ENCODE data around the gene CDKL4. TPM values are rescaled to one million over a fixed set of nuclear protein-coding genes. Genes with fewer than 3 reads are reported as not detected.

Gene CDKL4
- polyA plus RNA-seq, 1 experiment = not detected

DNA sequence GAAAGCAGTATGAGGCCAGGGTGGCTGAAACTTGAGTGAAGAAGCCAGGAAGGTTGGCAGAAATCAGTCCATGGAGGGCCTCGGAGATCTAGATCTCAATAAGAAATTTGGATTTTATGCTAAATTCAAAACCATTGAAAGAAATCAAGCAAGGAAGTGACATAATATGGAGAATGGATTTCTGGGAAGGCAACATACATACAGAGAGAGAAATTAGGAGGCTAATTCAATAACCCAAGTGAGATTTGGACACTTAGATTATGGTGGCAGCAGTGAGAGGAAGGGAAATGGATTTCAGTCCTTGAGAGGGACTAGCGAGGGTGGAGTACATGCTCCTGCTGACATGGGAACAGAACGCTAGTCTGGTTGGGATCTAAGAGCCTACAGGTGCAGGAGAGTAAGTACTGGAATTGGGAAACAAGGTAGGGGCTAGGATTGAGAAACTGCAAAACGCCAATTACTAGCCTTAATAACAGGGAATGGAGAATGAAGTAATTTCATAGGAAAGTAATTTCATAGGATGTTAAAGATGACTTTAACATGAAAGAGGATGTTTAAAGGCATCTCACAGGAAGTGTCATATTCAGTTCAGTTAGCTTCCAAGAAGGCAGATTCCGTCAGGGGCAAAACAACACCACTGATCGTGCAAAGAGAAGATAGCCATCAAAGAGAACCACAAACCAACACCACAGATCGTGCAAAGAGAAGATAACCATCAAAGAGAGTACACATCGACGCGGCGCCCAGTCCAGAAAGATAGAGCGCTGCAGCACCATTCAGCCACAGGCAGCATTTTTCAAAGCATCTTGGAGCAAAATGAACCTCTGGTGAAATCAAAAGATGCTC, 27.2 kb downstream of the CDKL4 start:
- DNase-seq (ENCODE audit: low read depth, low spot score) = no peak
- Histone ChIP-seq H3K4me3 (ENCODE audit: low read depth, low read length) (no peak overlapping the region), H3K27me3 (ENCODE audit: control insufficient read depth, insufficient read depth, low read length) (no peaks in the 10 kb centered on the region), H3K27ac (ENCODE audit: low read depth, low read length) (no peak overlapping the region), H3K9me3 (ENCODE audit: control insufficient read depth, insufficient read depth, low read length) (no peaks in the 10 kb centered on the region)
- TF ChIP-seq CTCF (IDR thresholded peaks at IDR 0.05; ENCODE audit: low read depth, low read length) = no peak
- CTCF ChIA-PET = interaction anchor here (0.6 kb wide), 1 partner anchor 11 kb away, joined by 3 read pairs; no protein-coding TSS in a partner anchor
- POLR2A ChIA-PET = no interaction called here

DNA sequence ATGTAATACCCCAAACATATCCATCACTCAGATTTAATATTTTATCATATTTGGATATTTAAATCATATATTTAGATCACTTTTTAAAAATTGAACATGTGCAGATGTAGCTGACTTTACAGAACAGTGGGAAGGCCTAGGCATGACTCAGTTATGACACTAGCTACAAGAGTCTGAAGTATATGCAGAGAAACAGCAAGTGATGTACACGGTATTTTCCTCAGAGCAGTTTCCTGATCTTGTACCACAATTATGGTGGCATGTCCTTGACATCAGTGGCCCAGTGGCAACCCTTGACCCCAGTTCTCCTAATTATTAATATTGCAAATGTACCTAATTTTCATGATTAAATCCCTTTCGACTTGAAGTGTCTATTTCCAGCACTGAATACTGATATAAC, 28.2 kb downstream of the CDKL4 start:
- H3K9me3 ChIP-seq (ENCODE audit: control insufficient read depth, insufficient read depth, low read length) = no peaks in the 10 kb centered on the region
- H3K27me3 ChIP-seq (ENCODE audit: control insufficient read depth, insufficient read depth, low read length) = no peaks in the 10 kb centered on the region
- no peak for DNase-seq (ENCODE audit: low read depth, low spot score)
- ChIA-PET CTCF (no interaction called here), POLR2A (no interaction called here)
- H3K4me3 ChIP-seq (ENCODE audit: low read depth, low read length) = no peak overlapping the region
- no peak overlapping the region for H3K27ac ChIP-seq (ENCODE audit: low read depth, low read length)
- TF ChIP-seq CTCF (IDR thresholded peaks at IDR 0.05; ENCODE audit: low read depth, low read length) = no peak

DNA sequence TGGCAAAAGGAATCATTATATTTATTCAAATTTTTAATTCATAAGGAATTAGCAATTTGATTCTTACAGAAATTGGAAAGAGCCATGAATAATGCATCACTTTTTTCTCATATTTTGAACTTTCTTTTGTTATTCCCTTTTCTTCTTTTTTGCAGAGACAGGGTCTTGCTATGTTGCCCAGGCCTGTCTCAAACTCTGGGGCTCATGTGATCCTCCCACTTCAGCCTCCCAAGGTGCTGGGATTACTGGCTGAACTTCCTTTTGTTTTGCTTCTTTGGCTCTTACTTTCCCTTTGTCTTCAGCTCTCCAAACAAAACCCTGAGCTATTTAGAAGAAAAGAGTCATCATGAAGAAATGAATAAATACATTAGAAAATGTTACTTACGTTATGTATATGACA, 30.8 kb downstream of the CDKL4 start:
- H3K4me3 ChIP-seq (ENCODE audit: low read depth, low read length) = no peak overlapping the region
- no peaks in the 10 kb centered on the region for H3K9me3 ChIP-seq (ENCODE audit: control insufficient read depth, insufficient read depth, low read length)
- ChIA-PET POLR2A (no interaction called here), CTCF (interaction anchor here (0.7 kb wide), 1 partner anchor 15 kb away, joined by 4 read pairs; no protein-coding TSS in a partner anchor)
- H3K27me3 ChIP-seq (ENCODE audit: control insufficient read depth, insufficient read depth, low read length) = no peaks in the 10 kb centered on the region
- no peak overlapping the region for H3K27ac ChIP-seq (ENCODE audit: low read depth, low read length)
- no peak for DNase-seq (ENCODE audit: low read depth, low spot score)
- no peak for TF ChIP-seq CTCF (IDR thresholded peaks at IDR 0.05; ENCODE audit: low read depth, low read length)

DNA sequence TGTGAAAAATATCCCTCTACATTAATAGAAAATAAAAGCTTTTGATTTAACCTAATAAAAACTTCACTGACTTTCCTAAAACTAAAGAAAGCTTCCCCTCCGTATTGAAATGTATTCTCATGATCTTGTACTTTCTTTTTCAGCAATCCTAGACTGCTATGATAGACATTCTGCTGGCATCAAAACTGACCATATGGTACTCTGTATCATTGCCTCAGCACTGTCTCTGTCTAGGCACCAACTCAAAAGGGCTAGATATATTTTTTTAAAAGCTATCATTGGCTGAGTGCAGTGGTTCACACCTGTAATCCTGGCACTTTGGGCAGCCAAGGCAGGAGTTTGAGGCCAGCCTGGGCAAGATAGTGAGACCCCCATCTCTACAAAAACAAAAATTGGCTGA, 32.9 kb downstream of the CDKL4 start:
- no peak overlapping the region for H3K4me3 ChIP-seq (ENCODE audit: low read depth, low read length)
- H3K9me3 ChIP-seq (ENCODE audit: control insufficient read depth, insufficient read depth, low read length) = no peaks in the 10 kb centered on the region
- TF ChIP-seq CTCF (IDR thresholded peaks at IDR 0.05; ENCODE audit: low read depth, low read length) = no peak
- H3K27ac ChIP-seq (ENCODE audit: low read depth, low read length) = no peak overlapping the region
- CTCF ChIA-PET = no interaction called here
- DNase-seq (ENCODE audit: low read depth, low spot score) = no peak
- no peaks in the 10 kb centered on the region for H3K27me3 ChIP-seq (ENCODE audit: control insufficient read depth, insufficient read depth, low read length)
- POLR2A ChIA-PET = no interaction called here

GRCh38 chr2:39203382-39203781, 40.4 kb downstream of the CDKL4 start:
- ChIA-PET POLR2A (interaction anchor here (0.5 kb wide), 1 partner anchor 347 kb away, joined by 5 read pairs; no protein-coding TSS in a partner anchor), CTCF (interaction anchor here (1.4 kb wide), 1 partner anchor 24 kb away, joined by 3 read pairs; no protein-coding TSS in a partner anchor)
- TF ChIP-seq CTCF (IDR thresholded peaks at IDR 0.05; ENCODE audit: low read depth, low read length) = no peak
- H3K27ac ChIP-seq (ENCODE audit: low read depth, low read length) = no peak overlapping the region
- H3K4me3 ChIP-seq (ENCODE audit: low read depth, low read length) = no peak overlapping the region
- no peak for DNase-seq (ENCODE audit: low read depth, low spot score)
- no peaks in the 10 kb centered on the region for H3K27me3 ChIP-seq (ENCODE audit: control insufficient read depth, insufficient read depth, low read length)
- no peaks in the 10 kb centered on the region for H3K9me3 ChIP-seq (ENCODE audit: control insufficient read depth, insufficient read depth, low read length)

Data from AG04450 (cell line).